GM19043 (cell line): ENCODE measurements around the gene PRKAA1.

Experiments
- ATAC-seq: cut with Tn5 transposase; IDR thresholded peaks from one replicate; pipeline ENCODE4 v1.9.1; 2021; ENCODE audit warnings: low read depth; ENCODE audit not compliant: unreplicated experiment

Gene PRKAA1

DNA sequence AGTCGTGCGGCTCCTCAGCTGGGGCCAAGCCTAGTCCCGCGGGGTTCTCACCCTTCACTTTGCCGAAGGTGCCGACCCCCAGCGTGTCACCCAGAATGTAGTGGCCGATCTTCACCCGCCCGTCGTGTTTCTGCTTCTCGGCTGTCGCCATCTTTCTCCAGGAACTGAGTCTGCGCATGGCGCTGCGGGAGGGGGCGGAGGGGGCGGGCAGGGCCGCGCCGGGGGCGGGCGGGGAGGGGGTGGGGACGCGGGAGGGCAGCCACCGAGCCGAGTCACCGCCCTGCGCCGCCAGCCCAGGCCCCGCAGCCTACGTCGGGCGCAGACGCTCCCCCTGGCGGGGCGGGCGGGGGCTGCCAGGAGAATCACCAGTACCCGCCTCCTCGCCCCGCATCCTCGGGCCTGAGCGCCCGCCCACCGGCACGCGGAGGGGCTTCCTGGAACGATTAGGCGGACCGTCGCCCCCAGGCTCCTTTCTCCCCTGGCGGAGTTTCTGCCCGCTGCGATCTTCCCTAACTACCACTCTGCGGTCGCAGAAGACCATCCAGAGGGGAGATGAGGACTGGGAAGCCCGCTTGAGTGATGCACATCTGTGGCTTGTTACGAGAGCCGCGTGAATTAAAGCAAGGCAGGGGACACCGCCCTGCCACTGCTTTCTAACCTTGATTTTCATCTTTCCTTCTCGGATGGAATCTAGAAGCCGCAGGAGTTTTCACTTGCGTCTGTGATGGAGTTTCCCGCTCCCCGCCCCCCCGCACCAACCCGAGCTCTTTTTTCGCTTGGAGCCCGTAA, at the start of gene PRKAA1:
TSS of gene PRKAA1 (minus strand) at position 363 of the 789 bp plus-strand sequence. CDS start at position 178, 185 bp downstream.
- peak; percentile 91 for ATAC-seq

DNA sequence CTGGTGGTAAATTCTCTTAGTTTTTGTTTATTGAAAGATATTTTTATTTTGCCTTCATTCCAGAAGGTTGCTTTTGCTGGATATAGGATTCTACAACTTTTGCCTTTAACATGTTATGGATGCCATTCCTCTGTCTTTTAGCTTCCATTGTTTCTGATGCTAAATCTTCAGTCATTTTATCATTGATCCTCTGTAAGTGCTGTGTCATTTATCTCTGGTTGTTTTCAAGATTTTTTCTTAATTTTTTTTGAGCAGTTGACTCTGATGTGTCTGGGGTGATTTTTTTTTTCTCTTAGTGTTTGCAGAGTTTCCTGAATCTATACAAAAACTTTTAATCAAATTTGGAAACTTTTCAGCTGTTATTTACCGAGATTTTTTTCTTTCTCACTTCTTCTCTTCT, 49.4 kb upstream of the PRKAA1 start:
- no peak for ATAC-seq

DNA sequence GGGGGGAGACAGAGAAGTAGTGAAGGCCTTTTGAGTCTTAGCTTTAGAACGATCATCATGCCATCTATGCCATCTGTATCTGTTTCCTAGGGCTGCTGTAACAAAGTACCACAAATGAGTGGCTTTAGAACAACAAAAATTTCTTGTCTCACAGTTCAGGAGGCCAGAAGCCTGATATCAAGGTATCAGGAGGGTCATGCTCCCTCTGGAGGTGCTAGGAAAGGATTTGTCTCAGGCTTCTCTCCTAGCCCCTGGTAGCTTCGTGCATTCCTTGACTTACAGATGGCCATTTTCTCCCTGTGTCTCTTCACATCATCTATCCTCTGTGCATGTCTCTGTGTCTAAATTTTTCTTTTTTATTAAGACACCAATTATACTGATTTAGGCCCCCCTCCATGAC, 48.2 kb upstream of the PRKAA1 start:
- no peak for ATAC-seq

DNA sequence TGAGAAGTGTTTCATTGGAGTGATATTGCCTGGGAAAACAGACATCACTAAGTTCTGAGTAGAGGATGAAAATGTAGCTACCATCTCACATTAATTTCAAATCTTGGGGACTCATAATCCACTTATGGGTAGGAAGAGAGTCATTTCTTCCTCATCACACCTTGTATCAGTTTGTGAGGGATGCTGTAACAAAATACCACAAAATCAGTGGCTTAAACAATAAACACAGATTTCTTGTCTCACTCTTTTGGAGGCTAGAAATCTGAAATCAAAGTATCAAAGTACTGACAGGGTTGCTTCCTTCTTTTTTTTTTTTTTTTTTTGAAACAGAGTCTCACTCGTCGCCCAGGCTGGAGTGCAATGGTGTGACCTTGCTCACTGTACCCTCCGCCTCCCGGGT, 46.4 kb upstream of the PRKAA1 start:
- ATAC-seq = no peak

DNA sequence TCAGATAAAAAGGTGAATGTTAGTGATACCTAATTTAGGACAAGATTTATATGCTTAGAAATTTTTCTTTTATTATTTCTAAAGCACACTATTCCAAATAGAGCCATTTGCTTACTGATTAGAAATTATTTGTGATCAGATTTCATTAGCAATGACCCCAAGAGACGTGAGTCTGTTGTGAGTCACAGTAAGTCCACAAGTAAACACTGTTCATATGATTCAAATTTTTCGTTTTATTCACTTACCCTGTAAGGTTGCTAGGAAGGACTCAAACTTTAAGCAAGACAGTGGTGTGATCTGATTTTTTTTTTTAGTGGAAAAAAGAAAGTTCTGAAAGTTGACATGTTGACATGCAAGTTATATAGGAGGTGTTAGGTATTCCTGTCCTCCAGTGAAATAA, 44.2 kb upstream of the PRKAA1 start:
- no peak for ATAC-seq

DNA sequence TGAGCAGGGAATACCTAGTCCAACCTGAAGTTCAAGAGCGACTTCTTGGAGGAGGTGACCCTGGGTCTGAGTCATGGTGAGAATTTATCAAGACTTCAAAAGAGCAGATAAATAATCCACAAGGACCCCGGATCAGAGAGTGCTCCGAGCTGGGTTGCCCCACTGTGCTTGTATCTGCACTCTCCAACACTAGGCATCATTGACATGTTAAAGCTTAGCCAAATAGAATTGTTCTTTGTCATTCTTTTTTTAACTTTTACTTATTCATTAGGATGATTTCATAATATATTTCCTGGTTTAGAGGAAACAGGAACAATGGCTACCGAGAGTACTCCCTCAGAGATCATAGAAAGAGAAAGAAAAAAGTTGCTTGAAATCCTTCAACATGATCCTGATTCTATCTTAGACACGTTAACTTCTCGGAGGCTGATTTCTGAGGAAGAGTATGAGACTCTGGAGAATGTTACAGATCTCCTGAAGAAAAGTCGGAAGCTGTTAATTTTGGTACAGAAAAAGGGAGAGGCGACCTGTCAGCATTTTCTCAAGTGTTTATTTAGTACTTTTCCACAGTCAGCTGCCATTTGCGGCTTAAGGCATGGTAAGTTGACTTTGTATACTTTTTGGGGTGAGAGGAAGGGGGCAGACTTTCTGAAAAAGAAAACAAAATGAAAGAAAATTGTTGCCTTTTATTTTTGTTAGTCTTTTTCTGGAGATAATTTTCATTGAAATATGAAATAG, 43.1 kb upstream of the PRKAA1 start, which contains the start of gene CARD6:
TSS of gene CARD6 (plus strand) at position 300 of the 738 bp plus-strand sequence. CDS start at position 316, 16 bp downstream.
- ATAC-seq = no peak

DNA sequence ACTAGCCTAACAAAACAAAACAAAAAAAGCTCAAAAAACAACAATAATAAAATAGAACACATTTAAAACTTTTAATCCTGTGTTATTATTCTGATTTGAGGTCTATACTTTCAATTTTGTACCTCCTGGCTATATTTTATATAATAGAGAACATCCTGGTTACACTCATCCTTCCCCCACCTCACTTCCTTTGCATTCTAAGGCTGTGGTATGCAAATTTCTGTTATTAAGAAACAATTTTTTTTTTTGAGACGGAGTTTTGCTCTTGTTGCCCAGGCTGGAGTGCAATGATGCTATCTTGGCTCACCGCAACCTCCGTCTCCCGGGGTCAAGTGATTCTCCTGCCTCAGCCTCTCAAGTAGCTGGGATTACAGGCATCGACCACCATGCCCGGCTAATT, 39.9 kb upstream of the PRKAA1 start:
- ATAC-seq = no peak

DNA sequence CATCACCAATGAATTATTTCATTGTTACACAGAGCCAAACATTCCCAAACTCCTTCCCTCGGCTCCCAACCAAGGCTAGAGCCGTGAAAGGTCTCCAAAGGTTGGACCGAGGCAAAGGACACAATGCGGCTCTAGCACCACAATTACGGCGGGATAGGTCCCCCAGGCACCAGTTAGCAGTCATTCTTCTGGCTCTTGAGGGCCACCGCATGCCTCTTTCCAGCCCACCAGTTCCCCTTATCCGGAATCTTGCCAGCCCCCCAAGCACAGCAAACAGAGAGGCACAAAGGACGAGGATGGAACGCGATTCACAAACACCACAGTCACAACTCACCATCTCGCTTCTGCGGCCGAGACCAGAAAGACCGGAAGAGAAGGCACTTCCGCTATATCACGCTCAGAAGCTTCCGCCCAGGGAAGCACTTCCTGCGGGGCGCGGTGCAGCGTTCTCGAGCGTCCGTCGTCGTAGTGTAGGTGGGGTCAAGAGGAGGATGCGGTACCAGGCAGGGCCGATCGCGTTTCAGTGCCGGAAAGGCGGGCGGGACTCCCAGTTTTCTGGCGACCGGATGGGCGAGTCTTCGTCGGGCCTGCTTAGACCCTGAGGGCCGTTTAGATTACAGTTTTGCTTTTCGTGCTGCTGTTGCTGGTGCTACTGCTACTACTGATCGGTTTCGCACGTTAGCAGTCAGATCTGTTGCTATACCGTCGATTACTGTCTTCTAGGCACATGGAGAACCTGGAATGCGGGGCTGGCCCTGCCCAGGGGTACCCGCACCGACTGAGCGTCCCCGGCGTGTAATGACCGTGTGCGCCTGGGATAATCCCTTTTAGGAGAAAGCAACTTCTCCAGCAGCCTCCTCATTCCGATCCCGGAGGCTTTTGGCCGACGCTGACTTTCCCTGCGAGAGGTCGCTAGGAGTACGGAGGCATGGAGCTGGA, 36.9 kb upstream of the PRKAA1 start, which contains the start of gene RPL37:
TSS of gene RPL37 (minus strand) at position 374 of the 939 bp plus-strand sequence. CDS start at position 337, 37 bp downstream.
- peak; percentile 98 for ATAC-seq

DNA sequence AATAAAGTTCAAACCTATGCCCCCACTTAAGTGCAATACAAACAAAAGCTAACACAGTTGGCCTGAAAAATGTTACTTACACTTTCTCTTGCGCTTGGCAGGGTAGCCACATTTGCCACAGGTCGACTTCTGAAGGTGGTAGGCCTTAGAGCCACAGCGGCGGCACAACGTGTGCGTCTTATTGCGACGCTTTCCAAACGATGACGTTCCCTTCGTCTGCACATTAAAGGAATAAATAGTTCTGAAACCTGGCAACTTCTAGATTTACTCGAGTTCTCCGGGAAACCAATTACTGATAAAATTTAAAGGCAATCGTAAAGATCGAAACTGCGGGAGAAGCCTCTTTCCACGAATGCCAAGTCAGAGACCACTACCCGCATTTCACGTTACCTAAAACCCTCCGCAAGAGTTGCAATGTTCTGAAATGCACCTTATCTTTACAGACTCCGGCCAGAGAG, 36.2 kb upstream of the PRKAA1 start:
- ATAC-seq = no peak

DNA sequence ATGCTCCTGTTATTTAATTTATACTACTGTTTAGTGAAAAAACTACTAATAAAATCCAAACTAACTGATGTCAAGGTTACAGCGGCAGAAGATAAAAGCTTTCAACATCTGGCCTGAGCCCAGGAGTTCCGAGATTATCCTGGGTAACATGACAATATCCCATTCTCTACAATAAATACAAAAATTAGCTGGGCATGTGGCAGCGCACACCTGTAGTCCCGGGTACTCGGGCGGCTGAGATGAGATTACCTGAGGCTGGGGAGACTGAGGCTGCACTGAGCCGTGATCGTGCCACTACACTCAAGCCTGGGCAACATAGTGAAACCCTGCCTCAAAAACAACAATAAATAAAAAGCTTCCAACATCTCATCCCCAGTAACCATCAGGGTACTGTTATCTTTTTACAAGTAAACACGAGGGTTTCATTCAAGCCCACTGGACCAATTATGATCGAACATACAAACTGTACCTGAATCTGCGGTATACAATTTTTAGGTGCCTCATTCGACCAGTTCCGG, 35.6 kb upstream of the PRKAA1 start:
- ATAC-seq = no peak

DNA sequence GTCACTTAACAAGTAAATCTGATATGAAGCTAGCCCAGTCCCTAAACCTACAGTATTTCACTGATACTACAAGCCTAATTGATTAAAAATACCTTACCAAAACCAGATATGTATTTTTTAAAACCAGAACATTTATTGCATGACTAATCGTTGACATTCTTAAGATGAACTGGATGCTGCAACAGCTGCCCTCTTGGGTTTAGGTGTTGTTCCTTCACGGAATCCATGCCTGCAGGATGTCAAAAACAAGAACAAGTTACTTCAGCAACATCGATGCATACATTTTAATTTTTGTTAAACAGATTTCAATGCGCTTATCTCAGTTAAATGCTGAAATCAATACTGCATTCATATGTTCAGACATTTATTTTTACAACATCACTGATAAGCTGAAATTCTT, 34.2 kb upstream of the PRKAA1 start:
- no peak for ATAC-seq

DNA sequence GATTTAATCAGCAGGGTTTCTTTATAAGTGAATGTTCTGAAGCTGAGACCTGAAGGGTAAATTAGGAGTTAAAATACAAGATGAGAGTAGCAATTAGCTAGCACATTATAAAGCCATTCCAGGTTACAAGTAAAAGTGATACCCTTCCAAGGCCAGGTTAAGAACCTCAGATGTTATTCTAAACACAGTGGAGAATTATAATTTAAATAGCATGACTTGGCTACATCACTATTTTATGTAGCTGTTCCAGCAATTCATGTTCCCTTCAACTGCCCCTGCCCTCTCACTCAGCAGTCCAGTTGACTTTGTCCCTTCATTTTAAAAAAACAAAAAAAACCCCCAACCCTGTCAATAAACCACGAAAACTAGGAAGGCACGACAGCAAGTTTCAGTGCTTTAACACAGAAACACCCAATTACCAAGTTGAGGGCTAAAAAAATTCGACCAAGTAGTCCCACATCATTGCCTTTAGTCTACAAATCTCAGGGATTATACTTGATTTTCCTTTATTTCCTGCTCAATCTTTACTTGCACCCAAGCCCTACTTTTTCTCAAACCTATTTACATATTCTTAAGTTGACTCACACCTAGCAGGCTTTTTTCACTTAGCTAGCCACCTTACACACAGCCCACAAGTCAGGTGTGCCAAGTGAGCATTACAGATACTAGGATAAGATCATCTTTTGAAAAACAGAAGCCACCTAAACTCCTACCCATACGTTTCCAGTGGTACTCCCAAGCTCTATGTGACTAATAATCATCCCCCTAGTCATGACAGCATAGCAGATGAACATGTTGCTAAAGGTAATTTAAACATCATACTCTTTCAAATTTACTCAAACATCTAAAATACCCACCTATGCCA, 33.4 kb upstream of the PRKAA1 start:
- no peak for ATAC-seq

DNA sequence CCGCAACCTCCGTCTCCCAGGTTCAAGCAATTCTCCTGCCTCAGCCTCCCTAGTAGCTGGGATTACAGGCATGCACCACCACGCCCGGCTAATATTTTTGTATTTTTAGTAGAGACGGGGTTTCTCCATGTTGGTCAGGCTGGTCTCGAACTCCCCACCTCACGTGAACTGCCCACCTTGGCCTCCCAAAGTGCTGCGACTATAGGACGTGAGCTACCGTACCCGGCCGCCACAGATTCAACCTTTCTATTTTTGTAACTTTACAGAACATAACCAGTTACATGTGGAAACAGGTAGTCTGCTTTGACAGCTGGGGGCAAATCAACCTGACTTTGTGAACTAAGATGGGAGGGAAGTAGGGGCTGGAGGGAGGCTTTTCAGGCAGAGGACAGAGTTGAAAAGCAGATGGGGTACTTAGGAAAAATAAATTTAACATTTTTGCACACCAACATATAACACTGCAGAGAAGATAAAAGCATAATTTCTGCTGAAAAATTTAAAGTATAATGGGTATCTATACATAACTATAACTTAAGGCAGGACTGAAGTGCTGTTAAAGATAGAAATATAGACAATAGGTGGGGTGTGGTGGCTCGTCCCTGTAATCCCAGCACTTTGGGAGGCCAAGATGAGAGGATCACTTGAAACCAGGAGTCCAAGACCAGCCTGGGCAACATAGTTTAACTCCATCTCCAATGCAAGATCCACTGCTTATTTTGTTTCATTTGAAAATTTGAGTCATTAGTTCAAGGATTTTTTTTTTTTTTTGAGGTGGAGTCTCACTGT, 31.8 kb upstream of the PRKAA1 start:
- no peak for ATAC-seq

DNA sequence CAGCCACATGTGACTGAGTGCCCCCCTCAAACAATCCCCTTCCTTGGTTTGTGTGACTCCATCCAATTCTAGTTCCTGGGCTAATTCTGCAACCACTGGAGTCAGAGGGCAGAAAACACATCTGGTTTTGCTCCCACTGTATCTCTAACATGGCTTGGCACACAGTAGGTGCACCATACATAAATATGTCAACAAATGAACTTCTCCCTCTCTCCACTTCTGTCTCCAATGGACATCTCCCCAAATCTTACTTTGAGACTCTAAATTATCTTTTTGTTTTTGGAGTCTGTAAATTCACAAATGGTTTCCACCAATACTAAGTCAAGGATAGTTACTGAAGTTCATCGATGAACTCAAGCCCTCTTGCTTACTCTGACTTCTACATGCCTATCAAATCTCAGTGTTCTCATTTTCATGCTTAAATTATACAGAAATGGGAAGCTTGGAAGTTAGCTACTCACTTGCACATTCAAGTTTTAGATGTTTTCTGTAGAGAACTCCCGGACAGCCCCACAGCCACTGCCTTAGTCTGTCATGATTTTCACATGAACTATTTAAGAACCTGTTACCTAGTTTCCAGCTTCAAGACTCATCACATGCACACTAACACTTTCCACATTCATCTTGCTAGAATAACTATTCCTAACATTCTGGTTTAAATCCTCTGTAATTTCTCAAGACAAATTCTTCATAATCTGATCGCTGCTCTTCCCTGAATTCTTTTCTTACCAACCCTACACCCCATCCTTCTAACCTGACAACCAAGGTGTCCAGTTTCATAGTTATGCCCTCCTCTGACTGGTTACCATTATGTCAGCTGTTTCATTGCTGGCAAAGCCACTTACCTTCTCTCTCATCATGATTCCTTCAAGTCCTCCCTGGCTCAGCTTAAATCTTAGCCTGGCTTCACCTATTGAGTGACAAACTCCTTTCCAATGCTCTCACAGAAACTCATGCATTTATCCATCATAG, 30.8 kb upstream of the PRKAA1 start:
- ATAC-seq = no peak

DNA sequence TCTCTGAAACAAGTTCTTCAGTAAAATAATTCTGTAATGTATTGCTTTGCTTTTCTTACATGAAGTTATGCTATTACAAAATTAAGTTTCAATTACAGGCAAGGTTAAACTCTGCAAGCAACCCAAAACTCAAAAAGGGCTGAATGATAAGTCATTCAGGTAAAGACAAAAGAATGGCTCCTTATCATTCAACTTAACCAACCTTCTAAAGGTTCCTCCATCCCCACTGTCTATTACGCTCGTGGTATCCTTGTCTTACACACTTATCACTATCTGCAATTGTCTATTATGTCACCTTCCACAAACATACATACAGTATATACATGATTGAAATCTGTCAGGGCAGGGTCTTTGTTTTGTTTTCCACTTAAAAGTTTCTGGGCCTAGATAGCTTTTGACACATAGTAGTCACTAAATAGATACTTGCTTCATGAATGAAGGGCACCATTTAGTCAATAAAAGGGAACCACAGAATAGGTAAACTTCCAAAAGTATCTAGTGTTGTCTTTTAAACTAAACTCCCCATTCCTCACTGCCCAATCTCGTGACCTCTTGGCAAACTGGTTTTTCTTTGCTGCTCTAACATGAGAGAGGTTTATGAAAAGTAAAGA, 30.0 kb upstream of the PRKAA1 start:
- ATAC-seq = no peak

DNA sequence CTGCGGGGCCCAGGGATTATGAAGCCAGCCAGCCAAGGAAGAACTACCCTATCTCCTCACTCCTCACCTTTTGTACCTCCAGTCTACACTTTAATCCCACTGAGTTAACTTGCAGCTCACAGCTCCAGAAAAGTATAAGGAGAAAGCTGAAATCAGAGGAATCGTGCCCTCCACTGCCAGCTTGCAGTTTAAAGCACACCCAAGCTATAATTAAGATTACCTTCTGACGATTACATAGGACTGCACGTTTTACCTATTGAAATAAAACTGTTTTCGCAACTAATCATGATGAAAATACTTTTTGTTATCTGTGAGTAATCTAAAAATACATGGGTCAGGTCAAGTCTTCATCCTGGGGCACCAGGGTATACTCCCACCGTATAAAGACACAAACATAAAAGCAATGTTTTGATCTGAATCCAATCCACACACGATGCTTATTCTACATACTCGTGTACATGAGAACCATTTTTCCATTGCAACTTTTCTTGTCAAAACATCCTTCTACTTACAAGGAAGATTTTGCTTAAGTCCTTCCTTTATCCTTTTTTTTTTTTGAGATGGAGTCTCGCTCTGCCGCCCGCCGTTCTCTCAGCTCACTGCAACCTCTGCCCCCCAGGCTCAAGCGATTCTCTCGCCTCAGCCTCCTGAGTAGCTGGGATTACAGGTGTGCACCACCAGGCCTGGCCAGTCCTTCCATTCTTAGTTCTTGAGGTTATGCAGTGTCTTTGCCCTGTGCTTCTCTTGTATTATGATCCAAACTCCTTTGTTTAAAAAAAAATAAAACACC, 29.2 kb upstream of the PRKAA1 start:
- no peak for ATAC-seq
